COR-L47 (cell line): ENCODE measurements around the gene NCEH1.

Source experiments
- DNase-seq: peaks from one replicate; lab custom pipeline; 2025; lab: John Stamatoyannopoulos, UW

NCEH1 gene

DNA sequence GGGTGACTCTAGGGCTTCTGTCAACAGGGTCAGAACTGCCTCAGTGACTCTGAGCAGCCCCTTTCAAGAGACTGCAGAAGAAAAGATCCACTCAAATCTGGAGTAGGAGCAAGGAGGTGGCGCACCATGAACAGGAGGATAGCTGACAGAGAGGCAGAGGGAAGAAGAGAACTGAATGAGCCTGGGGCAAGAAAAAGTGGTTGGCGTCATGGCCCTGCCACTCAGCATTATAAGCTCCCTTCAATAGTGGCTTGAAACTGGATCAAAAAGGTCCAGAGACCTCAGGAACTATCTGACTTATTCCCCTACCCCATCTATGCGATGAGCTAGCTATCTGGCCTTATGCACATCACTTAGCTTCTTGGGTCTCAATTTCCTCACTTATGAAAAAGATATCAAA is 66.6 kb downstream of the NCEH1 start:
- no peak for DNase-seq

DNA sequence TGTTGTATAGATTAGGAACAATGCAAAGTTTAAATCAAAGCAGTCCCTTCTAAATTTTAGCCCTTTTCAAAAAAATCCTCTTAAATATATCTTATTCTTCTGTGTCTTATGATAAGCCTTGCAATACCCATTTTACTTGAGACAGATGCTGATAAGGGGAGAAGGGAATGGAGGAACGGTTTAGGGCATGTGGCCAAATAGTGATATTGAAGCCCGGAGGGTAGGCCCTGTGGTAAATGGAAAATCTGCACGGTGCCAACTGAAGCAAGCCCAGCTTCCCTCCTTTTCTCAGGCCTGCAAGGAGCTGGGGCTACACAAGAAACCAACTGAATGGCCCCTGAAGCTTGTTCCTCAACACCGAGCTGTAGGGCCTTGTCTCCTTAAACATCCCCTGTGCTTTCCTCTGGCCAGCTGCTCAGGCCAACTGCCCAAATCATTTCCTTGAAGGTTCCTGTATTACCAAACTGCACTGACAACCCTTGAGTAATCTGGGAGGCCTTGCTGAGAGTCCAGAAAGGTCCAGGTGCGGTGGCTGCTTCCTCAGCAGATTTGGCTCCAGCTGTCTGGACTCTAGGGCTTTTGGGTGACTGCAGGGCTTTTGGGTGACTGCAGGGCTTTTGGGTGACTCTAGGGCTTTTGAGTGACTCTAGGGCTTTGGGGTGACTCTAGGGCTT is 67.2 kb downstream of the NCEH1 start:
- DNase-seq = no peak

DNA sequence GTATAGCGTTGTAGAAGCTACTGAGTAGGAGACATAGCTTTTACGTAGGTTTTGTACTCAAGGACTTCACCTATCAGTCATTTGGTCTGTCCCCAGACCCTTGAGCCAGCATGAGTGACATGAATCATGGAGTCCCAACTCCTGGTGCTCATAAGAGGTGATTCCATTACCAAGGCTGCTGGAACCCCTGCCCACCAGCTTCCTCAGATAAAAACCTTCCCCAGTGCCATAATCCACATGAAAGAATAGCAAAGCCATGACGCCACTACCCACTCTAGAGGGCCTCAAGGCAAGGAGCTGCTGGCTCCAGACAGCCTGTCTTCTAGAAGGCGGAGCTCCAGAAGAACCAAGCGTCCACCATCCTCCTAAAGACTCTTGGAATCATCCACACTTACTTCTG is 69.6 kb downstream of the NCEH1 start:
- DNase-seq = no peak

DNA sequence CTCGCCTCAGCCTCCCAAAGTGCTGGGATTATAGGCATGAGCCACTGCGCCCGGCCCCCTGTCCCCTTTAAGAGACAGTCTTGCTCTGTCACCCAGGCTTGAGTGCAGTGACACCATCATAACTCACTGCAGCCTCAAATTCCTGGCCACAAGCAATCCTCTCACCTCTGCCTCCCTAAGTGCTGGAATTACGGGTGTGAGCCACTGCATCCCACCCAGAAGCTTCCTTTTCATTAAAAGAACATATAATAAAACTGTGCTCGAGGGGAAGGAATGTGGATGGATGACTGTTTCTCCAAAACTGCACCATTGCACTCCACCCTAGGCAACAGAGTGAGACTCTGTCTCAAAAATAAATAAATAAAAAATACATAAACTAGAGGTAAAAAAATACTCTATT is 70.1 kb downstream of the NCEH1 start:
- no peak for DNase-seq

DNA sequence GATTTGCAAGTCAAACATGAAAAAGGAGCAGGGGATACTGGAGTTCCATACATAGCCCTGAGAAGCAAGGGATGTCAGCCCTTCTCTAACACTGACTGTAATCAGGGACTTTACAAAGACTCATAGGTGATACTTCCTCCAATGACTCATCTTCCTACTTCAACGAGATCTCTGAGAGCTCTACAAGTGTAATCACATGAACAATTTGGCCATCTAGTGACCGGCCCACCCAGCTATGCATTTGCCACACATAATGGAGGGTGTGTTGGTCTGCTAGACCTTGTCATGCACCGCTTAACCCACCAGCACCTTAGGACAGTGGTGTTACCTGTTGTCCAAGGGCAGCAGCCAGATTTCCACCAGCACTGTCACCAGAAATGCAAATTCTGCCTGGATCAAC is 75.3 kb downstream of the NCEH1 start:
- no peak for DNase-seq

DNA sequence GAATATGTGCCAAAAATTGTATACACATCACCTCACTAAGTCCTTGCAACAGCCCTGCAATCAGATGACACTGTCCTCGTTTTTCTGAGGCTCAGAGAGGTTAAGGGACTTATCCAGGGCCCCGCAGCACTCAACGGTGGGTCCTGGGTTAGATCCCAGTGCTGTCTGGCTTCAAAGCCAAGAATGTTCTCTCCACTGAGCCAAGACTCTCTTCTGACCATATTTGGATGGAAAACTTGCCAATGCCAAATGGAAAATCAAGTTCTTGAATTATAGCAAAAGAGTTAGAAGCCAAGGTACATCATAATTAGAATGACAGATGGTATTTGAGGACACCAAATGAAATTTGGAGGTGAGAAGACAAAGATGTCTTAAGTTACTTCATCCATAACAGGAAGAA is 75.9 kb downstream of the NCEH1 start:
- no peak for DNase-seq

DNA sequence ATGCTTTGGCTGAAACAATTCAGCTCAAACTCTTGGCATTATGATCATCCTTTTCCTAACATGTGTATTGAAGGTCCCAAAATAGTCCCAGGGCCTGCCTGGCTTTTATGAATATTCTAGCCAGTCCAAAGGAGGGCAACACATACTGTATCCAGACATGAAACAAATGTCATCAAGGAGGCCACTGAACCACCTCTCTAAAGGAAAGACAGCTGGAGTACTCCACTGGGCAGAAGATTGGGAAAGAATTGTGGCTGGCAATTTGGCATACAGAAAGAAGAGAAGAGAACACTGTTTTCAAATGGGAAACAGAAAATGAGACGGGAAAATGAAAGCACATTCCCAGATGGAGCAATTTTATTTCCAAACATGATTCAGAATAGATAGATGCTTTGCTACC is 80.6 kb downstream of the NCEH1 start:
- no peak for DNase-seq

DNA sequence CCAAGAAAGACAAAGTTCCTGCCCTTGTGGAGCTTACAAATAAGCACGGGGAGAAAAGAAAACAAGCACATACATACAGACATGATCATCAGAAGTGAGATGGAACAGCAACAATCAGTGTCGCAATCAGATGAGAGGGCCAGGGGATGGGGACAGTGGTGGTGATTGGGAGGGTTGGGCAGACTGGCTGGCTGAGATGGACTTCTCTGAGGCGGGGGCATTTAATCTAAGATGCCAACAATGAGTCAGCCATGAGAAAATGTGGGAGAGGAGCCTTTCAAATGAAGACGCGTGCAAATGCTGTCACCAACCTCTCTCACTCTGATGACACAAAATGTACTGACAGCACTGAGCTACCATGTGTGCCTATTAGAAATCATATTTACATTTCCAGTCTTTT is 81.4 kb downstream of the NCEH1 start:
- no peak for DNase-seq

DNA sequence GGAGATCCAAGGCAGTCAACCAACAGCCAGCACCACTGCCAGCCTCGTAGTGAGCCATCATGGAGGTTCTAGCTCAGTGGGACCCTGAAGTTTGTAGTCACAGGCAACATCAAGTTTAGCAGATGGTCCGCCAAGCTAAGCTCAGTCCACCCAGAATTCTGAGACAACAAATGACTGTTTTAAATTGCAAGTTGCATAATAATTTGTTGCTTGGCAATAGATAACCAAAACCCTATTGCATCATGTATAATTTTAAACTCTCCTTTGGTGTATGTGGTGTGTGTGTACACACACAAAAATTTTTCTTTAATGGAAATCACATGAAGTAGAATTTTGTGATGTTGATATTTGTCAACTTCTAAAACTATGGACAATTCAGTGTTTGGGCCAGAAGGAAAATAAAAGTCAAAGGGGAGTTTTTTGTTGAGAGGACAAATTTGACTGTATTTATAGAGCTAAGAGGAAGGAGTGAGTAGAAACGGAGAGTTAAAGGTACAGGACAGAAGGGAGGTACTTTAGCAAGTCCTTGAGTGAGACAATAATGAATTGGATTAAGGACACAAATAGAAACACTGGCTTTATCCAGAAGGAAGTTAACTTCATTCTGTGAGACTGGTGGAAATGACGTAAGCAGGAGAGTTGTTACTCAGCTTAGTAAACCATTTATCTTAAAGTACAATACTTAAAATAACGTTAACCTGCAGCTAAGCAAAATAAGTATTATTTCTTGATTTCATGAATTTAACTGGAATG is 83.6 kb downstream of the NCEH1 start:
- no peak for DNase-seq

DNA sequence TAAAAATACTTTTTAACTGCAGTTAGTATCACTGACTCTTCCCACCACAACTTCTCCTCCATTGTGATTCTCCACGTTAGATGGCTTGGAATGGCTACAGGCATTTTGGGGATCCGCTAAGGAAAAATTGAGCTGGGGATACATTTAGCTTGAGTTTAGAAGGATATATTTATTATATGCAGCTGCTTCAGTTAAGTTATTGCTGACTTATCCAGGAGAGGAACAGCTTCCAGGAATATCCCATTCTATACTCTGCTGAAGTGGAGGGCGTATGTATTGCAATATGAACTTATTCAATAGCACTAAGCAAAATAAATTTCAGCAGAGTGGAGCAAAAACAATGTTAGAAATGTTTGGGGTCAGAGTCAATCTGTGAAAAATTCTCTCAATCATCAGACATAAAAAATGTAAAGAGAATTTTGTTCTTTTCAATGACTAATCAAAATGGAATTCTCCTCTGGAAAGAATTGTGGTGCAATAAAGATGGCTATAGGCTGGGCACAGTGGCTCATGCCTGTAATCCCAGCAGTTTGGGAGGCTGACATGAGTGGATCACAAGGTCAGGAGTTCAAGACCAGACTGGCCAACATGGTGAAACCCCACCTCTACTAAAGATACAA is 84.7 kb downstream of the NCEH1 start:
- DNase-seq = no peak

DNA sequence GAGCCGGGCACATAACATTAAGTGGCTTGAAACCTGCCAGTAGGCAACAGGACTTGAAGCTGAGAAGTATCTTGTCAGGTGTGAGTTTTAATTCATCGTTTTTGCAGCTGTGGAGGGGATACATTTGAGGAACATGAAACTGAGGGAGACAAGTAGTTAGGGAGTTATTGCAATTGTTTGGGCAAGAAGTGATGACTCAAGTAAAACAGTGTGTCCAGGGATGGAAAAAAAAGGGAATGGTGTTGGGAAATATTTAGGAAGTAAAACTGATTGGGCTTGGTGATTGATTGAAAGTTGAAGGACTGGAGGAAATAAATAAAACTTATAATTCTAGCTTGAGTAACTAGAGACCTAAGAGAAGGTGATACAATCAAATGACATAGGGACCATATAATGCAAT is 85.5 kb downstream of the NCEH1 start:
- no peak for DNase-seq

DNA sequence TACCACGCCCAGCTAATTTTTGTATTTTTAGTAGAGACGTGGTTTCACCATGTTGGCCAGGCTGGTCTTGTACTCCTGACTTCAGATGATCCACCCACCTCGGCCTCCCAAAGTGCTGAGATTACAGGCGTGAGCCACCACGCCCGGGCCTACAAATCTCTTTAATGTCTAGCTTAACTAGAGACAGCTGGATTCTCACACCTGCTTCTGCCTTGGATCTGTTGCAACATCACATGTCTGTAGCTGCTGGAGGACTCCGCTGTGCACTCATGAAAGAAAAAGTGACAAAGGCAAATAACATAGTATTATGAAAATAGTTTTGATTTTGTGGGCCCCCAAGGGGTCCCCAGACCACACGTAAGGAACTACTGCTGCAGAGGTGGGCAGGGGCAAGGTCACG is 85.9 kb downstream of the NCEH1 start:
- no peak for DNase-seq

DNA sequence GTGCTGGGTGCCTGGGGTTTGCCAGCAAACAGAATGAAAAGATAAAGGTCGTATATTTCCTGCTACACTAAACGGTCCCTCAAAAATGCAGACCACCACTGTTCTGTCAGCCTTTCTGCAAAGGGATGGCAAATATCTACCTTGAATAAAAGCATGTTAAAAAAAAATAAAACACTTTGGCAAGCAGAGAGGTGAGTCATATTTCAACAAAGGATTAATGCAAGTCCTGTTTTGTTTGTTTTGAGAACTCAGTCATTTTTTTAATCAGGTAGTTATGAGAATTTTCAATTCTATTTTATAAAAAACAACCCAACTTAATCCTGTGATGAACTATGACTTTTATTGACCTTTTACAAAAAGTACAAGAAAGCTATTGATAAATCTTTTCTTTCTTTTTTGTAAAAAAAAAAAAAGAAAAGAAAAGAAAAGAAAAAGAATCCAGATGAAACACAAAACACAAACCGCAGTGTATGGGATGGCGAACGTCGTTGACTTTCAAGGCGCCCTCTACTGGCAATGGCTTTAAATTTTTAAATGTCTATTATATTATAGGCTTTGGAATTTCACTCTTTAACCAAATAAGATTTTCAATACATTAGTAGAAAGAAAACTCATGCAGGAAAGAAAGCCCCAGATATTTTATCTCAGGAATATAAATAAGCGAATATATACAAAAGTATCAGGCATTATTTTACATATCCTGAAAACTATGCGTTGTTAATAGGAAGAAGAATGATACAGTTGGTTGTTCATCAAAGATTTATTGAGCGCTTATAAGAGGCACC is 87.8 kb downstream of the NCEH1 start:
- peak; percentile 56 for DNase-seq

DNA sequence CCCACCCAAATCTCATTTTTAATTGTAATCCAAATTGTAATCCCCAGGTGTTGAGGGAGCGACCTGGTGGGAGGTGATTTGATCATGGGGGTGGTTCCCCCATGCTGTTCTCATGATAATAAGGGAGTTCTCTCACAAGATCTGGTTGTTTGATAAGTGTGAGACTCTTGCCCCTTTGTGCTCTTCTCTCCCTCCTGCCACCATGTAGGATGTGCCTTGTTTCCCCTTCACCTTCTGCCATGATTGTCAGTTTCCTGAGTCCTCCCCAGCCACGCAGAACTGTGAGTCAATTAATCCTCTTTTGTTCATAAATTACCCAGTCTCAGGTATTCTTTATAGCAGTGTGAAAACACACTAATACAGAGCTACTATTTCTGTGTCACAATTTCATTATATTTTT is 88.7 kb downstream of the NCEH1 start:
- DNase-seq = no peak

DNA sequence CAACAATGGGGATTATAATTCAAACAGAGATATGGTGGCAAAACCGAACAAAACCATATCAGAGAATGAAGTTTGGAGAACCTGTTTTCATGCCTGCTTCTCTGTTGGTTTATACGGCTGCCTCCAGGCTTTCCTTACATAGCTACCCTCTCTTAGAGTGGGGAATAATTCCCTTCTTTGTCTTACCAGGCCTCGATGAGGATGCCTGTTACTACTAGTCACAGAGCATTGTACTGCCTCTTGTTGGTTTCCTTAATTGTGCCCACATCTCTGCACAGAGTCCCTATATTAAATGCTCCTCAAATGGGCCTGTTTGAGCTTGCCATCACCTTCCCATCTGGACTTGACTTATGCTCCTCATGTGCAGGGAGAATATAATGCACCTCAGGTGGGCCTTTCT is 92.9 kb downstream of the NCEH1 start:
- no peak for DNase-seq

DNA sequence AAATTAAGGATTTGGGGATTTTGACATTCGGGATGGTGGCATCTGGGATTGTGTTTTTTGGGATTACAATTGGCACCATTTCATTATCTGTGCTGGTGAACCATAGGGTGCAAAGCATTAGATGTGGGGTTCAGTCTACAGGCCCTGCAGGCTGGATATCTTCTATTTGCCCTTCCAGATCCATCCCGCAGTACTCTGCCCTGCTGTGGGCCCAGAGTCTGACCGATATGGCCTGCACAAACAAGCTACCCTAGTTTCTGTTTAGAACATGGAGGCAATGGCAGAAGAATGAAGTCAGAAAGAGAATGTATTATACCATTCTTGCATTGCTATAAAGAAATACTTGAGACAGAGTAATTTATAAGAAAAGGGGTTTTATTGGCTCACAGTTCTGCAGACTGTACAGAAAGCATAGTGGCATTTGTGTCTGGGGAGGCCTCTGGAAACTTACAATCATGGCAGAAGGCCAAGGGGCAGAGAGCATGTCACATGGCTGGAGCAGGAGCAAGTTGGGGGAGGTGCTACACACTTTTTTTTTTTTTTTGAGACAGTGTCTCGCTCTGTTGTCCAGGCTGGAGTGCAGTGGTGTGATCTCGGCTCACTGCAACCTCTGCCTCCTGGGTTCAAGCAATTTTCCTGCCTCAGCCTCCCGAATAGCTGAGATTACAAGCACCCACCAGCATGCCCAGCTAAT is 93.7 kb downstream of the NCEH1 start:
- DNase-seq = no peak

DNA sequence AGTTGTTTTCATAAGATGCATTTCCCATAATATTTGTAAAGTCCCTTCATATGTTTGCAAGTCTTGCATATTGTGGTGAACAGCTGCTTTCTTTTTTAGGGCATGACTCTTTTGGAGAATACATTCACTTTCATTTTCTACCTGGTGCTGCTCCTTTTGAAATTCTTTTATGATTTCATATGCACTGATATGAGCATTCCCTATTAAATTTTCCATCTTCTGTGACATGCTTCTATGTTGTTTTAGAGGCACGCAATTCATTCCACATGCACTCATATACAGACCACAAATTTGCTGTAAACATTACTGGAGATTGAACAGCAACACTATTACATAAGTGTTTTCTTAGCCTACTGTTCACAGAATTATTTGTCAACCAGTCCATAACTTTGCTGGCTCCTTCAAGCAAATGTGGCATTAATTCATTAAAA is 94.8 kb downstream of the NCEH1 start:
- DNase-seq = no peak

DNA sequence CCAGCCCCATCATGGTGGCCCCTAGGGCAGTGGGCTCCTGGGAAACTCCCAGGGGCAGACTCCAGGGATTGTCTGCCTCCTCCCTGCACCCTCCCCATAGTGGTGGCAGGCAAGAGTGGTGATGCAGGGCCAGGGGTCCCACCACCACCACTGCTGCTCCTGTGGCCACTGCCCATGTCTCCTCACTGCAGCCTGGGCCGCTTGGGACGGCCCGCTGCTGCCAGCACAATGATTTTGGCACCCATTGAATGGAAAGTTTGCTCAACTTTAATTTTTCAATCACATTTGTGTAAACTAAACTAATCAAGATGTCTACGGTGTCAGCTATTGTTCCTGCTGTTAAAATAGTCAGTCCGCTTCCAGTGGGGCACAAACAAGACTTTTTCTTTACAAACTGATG is 95.6 kb downstream of the NCEH1 start:
- DNase-seq = no peak

DNA sequence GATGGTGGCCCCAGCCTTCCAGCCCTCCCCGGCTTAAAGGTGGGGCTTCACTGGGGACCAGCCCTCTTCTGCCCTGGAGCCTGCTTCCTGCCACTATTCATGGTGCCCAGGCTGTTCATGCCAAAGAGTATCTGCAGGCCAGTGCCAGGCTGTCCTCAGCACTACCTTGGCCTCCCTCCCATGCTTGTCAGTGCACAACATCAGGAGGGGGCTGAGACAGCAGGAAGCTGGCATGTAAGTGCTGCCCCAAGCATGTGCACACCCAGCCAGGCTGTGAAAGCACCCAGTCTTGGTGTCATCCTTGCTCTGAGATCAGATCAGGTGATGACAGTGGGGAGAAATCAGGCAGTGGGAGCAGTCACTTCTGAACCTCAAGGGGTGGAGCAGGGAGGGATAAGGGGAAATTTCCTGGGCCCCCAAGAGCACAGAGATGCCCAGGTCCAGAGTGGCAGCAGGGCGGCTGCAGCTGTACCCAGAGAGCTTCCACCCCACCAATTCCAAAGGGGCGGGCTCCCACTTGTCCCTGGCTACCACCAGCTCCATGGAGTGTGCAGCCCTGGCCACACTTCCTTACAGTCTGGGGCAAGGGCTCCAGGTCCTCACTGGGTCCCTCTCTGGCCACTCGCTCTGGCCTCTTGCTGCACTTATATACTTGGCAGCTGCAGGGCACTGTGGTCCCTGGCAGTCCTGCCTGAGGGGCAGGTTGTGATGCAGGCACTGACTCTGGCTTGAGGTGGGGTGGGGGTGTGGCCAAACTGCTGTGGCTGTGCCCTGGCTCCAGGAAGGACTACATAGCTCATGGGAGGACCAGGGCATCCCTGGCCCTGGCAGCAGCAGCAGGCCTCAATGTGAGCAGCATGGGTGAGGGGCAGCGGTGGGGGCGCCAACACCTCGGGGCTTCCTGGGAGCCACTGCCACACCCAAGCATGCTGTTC is 96.3 kb downstream of the NCEH1 start:
- no peak for DNase-seq

DNA sequence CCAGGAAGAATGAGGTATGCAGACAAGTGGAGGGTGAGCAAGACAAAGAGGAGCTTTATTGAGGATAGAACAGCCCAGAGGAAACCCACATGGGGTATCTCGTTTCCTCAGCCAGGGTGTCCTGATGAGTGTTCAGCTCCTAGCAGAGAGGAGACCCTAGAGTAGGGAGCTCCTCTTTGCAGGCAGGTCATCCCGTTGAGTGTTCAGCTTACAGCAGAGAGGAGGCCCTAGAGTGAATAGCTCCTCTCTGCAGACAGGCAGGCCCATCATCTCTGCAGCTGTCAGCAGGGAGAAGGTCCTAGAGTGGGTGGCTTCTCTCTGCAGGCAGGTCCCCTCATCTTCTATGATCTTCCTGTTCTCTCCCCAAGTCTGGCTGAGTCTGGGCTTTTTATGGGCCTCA is 97.0 kb downstream of the NCEH1 start:
- no peak for DNase-seq
